ENCODE results near the gene UBC. TPM values are rescaled to one million over a fixed set of nuclear protein-coding genes. Genes with fewer than 3 reads are reported as not detected.

Gene UBC
- total RNA-seq, 3 donors from 2014 or later = 1,552 to 1,797 (median 1,598) TPM

GRCh38 chr12:124872068-124872719 is 42.3 kb downstream of the UBC start:
- Histone ChIP-seq H3K36me3 (no peaks in the 10 kb centered on the region), H3K27me3 (no peaks in the 10 kb centered on the region), H3K9me3 (no peaks in the 10 kb centered on the region), H3K4me1 (no peaks in the 10 kb centered on the region), H3K4me3 (no peak overlapping the region), H3K27ac (no peak overlapping the region)
- TF ChIP-seq POLR2AphosphoS5 (IDR thresholded peaks at IDR 0.05) (no peak), POLR2A (IDR thresholded peaks at IDR 0.05) (no peak)
- TF ChIP-seq, protein P1, sequence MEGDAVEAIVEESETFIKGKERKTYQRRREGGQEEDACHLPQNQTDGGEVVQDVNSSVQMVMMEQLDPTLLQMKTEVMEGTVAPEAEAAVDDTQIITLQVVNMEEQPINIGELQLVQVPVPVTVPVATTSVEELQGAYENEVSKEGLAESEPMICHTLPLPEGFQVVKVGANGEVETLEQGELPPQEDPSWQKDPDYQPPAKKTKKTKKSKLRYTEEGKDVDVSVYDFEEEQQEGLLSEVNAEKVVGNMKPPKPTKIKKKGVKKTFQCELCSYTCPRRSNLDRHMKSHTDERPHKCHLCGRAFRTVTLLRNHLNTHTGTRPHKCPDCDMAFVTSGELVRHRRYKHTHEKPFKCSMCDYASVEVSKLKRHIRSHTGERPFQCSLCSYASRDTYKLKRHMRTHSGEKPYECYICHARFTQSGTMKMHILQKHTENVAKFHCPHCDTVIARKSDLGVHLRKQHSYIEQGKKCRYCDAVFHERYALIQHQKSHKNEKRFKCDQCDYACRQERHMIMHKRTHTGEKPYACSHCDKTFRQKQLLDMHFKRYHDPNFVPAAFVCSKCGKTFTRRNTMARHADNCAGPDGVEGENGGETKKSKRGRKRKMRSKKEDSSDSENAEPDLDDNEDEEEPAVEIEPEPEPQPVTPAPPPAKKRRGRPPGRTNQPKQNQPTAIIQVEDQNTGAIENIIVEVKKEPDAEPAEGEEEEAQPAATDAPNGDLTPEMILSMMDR (IDR thresholded peaks at IDR 0.05) = no peak
- no peak for DNase-seq (ENCODE audit: low spot score in 2 of 2)
- intact Hi-C loops (cut with DNase I; ENCODE audit: low total_unique reads) = no loop called here

DNA sequence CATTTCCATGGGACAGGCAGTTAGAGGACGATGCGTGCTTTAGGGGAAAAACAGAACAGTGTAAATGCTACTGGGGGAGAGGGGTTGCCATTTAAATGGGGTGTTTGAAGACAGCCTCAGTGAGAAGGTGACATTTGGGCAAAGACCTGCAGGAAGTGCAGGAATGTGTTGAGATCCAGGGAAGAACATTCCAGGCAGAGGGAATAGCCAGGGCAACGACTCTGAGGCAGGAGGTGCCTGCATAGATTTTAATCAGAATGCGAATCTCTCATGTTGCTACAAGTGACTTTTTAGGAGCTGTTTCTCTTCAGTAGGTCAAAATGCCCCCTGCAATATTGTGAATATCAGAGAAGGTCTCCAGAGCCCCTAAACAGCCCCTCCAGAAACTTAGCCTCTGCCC is 43.2 kb downstream of the UBC start:
- no peaks in the 10 kb centered on the region for H3K27me3 ChIP-seq
- TF ChIP-seq POLR2AphosphoS5 (IDR thresholded peaks at IDR 0.05) = no peak
- TF ChIP-seq, protein P1 (IDR thresholded peaks at IDR 0.05) = no peak
- no peak for TF ChIP-seq POLR2A (IDR thresholded peaks at IDR 0.05)
- DNase-seq (ENCODE audit: low spot score in 2 of 2) = no peak
- H3K9me3 ChIP-seq = no peaks in the 10 kb centered on the region
- no peaks in the 10 kb centered on the region for H3K36me3 ChIP-seq
- intact Hi-C loops (cut with DNase I; ENCODE audit: low total_unique reads) = no loop called here
- H3K4me1 ChIP-seq = no peaks in the 10 kb centered on the region
- no peak overlapping the region for H3K27ac ChIP-seq
- H3K4me3 ChIP-seq = no peak overlapping the region

DNA sequence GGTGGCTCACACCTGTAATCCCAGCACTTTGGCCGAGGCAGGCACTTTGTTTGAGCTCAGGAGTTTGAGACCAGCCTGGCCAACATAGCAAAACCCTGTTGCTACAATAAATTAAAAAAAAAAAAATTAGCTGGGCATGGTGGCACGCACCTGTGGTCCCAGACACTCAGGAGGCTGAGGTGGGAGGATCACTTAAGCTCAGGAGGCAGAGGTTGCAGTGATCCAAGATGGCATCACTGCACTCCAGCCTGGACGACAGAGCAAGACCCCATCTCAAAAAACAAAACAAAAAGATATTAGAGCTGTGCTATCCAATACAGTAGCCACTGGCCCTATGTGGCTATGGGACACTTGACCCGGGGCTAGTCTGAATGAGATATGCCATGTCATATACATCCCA is 43.9 kb downstream of the UBC start:
- H3K9me3 ChIP-seq = no peaks in the 10 kb centered on the region
- no peak overlapping the region for H3K27ac ChIP-seq
- TF ChIP-seq POLR2A (IDR thresholded peaks at IDR 0.05) (no peak), POLR2AphosphoS5 (IDR thresholded peaks at IDR 0.05) (no peak)
- TF ChIP-seq, protein P1 (IDR thresholded peaks at IDR 0.05) = no peak
- intact Hi-C loops (cut with DNase I; ENCODE audit: low total_unique reads) = no loop called here
- H3K4me3 ChIP-seq = no peak overlapping the region
- H3K4me1 ChIP-seq = no peaks in the 10 kb centered on the region
- DNase-seq (ENCODE audit: low spot score in 2 of 2) = no peak
- no peaks in the 10 kb centered on the region for H3K36me3 ChIP-seq
- no peaks in the 10 kb centered on the region for H3K27me3 ChIP-seq

GRCh38 chr12:124869059-124869665 is 45.3 kb downstream of the UBC start:
- peak overlapping the region in 1 of 2 donors; percentile 48 for H3K27ac ChIP-seq

More at GRCh38 chr12:124869059-124869665, 45.3 kb downstream of the UBC start:
- TF ChIP-seq, protein P1 (IDR thresholded peaks at IDR 0.05) = no peak
- TF ChIP-seq POLR2A (IDR thresholded peaks at IDR 0.05) = no peak
- TF ChIP-seq POLR2AphosphoS5 (IDR thresholded peaks at IDR 0.05) = no peak
- no peaks in the 10 kb centered on the region for H3K27me3 ChIP-seq
- no peaks in the 10 kb centered on the region for H3K9me3 ChIP-seq
- intact Hi-C loops (cut with DNase I; ENCODE audit: low total_unique reads) = no loop called here
- H3K4me3 ChIP-seq = no peak overlapping the region
- H3K36me3 ChIP-seq = no peaks in the 10 kb centered on the region
- DNase-seq (ENCODE audit: low spot score in 2 of 2) = no peak
- H3K4me1 ChIP-seq = no peaks in the 10 kb centered on the region

All from breast epithelium (tissue), 4 donors.